ENCODE measurements around the gene EFCC1.

DNA sequence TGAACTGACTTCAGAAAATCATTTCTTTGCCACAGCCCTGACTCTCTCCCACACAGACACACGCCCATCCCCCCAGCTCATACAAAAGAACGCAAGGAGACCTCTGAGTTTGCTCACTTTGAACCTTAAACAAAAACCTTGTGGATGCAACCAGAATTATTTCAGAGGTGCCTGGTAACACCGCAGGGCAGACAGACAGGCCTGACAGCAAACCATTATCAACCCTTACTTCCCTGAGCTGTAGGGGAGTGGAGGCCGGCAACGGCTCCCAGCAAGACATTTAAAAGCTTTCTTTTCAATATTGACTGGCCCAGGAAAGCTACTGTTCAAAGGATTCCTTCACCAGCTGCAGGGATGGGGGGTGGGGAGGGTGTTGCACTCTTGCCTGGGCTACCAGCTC, 2.0 kb upstream of the EFCC1 start:
- TF ChIP-seq POLR2AphosphoS5 (IDR thresholded peaks at IDR 0.05) (no peak), POLR2A (IDR thresholded peaks at IDR 0.05) (no peak)
- TF ChIP-seq, protein P1, sequence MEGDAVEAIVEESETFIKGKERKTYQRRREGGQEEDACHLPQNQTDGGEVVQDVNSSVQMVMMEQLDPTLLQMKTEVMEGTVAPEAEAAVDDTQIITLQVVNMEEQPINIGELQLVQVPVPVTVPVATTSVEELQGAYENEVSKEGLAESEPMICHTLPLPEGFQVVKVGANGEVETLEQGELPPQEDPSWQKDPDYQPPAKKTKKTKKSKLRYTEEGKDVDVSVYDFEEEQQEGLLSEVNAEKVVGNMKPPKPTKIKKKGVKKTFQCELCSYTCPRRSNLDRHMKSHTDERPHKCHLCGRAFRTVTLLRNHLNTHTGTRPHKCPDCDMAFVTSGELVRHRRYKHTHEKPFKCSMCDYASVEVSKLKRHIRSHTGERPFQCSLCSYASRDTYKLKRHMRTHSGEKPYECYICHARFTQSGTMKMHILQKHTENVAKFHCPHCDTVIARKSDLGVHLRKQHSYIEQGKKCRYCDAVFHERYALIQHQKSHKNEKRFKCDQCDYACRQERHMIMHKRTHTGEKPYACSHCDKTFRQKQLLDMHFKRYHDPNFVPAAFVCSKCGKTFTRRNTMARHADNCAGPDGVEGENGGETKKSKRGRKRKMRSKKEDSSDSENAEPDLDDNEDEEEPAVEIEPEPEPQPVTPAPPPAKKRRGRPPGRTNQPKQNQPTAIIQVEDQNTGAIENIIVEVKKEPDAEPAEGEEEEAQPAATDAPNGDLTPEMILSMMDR (IDR thresholded peaks at IDR 0.05) = no peak
